Measurements from ENCODE around the gene NXPH4.

NXPH4 gene

DNA sequence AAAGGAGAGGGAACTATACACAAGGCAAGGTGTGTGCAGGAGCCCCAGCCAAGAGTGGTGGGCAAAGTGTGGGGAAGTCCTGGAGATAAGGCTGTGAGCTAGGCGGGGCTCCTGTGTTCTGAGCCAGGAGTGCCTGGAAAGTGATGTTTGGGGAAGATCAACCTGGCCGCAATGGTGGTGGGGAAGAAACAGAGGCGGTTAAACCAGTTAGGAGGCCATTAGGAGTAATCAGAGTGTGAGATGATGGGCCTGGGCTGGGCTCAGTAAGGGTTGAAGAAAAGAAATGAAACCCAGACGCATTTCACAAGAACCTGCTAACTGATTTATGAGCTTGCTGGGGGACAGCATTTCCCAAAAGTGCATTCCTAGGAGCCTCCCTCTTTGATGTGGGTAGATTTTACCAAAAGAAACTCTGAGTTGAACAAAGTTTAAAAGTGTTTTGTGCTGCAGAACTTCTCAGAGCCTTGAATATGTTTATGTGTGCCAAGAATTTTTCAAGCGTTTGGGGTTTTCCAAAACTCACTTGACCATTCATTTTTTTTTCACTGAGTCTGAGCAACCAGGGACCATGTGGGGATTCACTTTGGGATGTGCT, 34.9 kb upstream of the NXPH4 start:
- Histone ChIP-seq H3K36me3 (ENCODE audit: control insufficient read depth in 5 of 5, insufficient read depth in 5 of 5, low read length in 5 of 5) (peaks cover 0 to 95% (median 87%) of the 10 kb centered on the region in 5 donors), H3K4me1 (ENCODE audit: control insufficient read depth in 5 of 5, insufficient read depth in 5 of 5, low read length in 5 of 5) (peaks cover 0 to 27% (median 12%) of the 10 kb centered on the region in 5 donors), H3K27ac (ENCODE audit: low read depth, low read length) (no peak overlapping the region)

DNA sequence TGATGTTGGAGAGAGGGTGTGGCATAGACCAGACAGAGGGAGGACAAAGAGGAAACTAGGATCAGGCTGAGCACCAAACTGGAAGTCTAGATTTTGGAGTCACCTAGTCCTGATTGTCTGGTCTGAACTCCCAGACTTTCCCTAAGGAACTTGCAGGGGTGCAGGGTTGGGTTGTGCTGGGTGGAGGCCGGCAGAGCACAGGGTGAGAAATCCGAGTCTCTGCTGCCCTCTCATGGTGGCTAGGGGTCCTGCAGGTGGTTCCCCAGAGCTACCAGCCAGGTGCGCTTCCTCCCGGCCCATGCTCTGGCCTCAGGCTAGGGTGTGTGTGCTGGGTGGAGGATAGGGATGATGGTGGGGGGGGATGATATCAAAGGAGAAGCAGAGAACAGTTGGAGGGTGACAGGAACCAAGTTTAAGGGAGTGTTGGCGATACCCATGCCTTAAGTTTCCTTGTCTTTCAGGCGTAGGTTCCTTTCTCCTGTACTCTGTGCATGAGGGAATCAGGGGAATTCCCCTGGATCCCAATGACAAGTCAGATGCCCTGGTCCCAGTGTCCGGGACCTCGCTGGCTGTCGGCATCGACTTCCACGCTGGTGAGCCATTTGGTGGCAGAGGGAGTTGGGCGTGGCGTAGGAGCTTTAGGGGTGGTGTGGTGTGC, 33.5 kb upstream of the NXPH4 start:
- Histone ChIP-seq H3K9ac (ENCODE audit: low read length in 5 of 5) (no peak overlapping the region), H3K9me3 (ENCODE audit: control insufficient read depth in 5 of 5, low read length in 5 of 5) (no peaks in the 10 kb centered on the region), H3K27ac (ENCODE audit: low read depth, low read length) (no peak overlapping the region), H3K4me3 (ENCODE audit: low read depth in 1 of 5, low read length in 5 of 5) (no peak overlapping the region), H3K4me1 (ENCODE audit: control insufficient read depth in 5 of 5, insufficient read depth in 5 of 5, low read length in 5 of 5) (peaks cover 0 to 27% (median 12%) of the 10 kb centered on the region in 5 donors), H3K36me3 (ENCODE audit: control insufficient read depth in 5 of 5, insufficient read depth in 5 of 5, low read length in 5 of 5) (peaks cover 0 to 95% (median 86%) of the 10 kb centered on the region in 5 donors), H3K27me3 (ENCODE audit: control insufficient read depth in 5 of 5, insufficient read depth in 4 of 5, low read length in 5 of 5) (no peaks in the 10 kb centered on the region)

More for the DNA sequence above, 34.9 kb upstream of the NXPH4 start:
- H3K9ac ChIP-seq (ENCODE audit: low read length in 5 of 5) = no peak overlapping the region
- H3K27me3 ChIP-seq (ENCODE audit: control insufficient read depth in 5 of 5, insufficient read depth in 4 of 5, low read length in 5 of 5) = no peaks in the 10 kb centered on the region
- H3K9me3 ChIP-seq (ENCODE audit: control insufficient read depth in 5 of 5, low read length in 5 of 5) = no peaks in the 10 kb centered on the region
- H3K4me3 ChIP-seq (ENCODE audit: low read depth in 1 of 5, low read length in 5 of 5) = no peak overlapping the region

DNA sequence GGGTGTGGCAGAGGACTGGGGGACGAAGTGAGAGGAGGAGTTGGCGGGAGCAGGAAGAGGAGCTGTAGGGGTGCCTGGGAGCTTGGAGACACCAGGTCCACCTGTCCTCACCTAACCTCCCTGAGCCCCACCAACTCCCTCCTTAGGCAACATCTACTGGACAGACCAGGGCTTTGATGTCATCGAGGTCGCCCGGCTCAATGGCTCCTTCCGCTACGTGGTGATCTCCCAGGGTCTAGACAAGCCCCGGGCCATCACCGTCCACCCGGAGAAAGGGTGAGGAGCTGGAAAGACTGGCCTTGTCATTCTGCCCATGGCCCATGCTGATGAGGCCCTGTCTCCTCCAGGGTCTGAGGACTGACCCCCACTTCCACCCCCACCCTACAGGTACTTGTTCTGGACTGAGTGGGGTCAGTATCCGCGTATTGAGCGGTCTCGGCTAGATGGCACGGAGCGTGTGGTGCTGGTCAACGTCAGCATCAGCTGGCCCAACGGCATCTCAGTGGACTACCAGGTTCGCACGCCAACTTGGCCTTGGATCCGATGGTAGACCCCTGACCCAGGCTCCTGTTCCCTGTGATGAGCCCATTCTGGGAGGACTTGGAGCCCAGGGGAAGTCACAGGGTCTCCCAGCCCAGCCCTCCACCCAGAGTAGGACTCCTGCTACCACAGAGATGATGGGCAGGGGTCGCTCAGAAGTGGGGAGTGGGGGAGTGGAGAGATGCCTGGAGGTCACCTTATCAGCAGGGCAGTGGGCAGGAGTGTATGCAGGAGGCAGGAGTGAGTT, 32.5 kb upstream of the NXPH4 start:
- no peaks in the 10 kb centered on the region for H3K9me3 ChIP-seq (ENCODE audit: control insufficient read depth in 5 of 5, low read length in 5 of 5)
- peaks cover 0 to 27% (median 12%) of the 10 kb centered on the region in 5 donors for H3K4me1 ChIP-seq (ENCODE audit: control insufficient read depth in 5 of 5, insufficient read depth in 5 of 5, low read length in 5 of 5)
- no peak overlapping the region for H3K4me3 ChIP-seq (ENCODE audit: low read depth in 1 of 5, low read length in 5 of 5)
- peaks cover 0 to 95% (median 86%) of the 10 kb centered on the region in 5 donors for H3K36me3 ChIP-seq (ENCODE audit: control insufficient read depth in 5 of 5, insufficient read depth in 5 of 5, low read length in 5 of 5)
- no peaks in the 10 kb centered on the region for H3K27me3 ChIP-seq (ENCODE audit: control insufficient read depth in 5 of 5, insufficient read depth in 4 of 5, low read length in 5 of 5)
- no peak overlapping the region for H3K27ac ChIP-seq (ENCODE audit: low read depth, low read length)
- no peak overlapping the region for H3K9ac ChIP-seq (ENCODE audit: low read length in 5 of 5)

DNA sequence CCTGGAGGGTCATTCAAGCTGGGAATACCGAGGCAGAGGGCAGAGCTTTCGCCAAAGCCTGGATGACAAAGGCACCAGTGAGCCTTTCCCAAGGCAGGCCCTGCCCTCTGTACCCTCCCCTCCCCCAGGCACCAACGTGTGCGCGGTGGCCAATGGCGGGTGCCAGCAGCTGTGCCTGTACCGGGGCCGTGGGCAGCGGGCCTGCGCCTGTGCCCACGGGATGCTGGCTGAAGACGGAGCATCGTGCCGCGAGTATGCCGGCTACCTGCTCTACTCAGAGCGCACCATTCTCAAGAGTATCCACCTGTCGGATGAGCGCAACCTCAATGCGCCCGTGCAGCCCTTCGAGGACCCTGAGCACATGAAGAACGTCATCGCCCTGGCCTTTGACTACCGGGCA, 31.2 kb upstream of the NXPH4 start:
- Histone ChIP-seq H3K4me1 (ENCODE audit: control insufficient read depth in 5 of 5, insufficient read depth in 5 of 5, low read length in 5 of 5) (peaks cover 0 to 27% (median 12%) of the 10 kb centered on the region in 5 donors), H3K9me3 (ENCODE audit: control insufficient read depth in 5 of 5, low read length in 5 of 5) (no peaks in the 10 kb centered on the region), H3K9ac (ENCODE audit: low read length in 5 of 5) (no peak overlapping the region), H3K27ac (ENCODE audit: low read depth, low read length) (no peak overlapping the region), H3K36me3 (ENCODE audit: control insufficient read depth in 5 of 5, insufficient read depth in 5 of 5, low read length in 5 of 5) (peaks cover 0 to 95% (median 86%) of the 10 kb centered on the region in 5 donors), H3K27me3 (ENCODE audit: control insufficient read depth in 5 of 5, insufficient read depth in 4 of 5, low read length in 5 of 5) (no peaks in the 10 kb centered on the region), H3K4me3 (ENCODE audit: low read depth in 1 of 5, low read length in 5 of 5) (no peak overlapping the region)

DNA sequence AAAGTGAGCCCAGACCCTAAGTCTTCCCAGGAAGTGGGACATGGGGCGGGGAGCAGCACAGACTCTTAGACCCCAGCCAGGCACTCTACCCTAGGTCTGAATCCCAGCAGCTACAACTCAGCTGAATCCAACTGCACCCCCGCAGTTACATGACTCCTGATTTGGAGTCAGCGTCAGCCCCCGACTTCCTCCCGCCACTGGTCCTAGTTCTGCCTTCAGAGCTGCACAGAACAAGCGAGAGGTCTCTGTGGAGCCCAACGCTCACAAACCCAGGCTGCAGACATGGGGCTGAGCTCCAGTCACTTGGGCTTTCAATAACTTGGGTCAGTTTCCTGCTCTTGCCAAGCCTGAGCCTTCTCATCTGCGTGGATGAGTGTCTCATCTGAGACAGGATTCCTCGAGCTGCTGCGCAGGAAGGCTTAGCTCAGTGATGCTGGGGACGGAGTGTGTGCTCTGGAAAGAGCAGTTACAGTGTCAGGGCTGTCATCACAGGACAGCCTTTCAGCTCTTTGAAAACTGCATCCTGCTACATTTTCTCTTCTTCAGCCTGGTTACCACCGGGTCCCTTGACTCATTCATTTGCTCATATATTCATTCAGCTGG, 30.6 kb upstream of the NXPH4 start:
- Histone ChIP-seq H3K27me3 (ENCODE audit: control insufficient read depth in 5 of 5, insufficient read depth in 4 of 5, low read length in 5 of 5) (no peaks in the 10 kb centered on the region), H3K9ac (ENCODE audit: low read length in 5 of 5) (no peak overlapping the region), H3K27ac (ENCODE audit: low read depth, low read length) (no peak overlapping the region), H3K9me3 (ENCODE audit: control insufficient read depth in 5 of 5, low read length in 5 of 5) (no peaks in the 10 kb centered on the region), H3K4me3 (ENCODE audit: low read depth in 1 of 5, low read length in 5 of 5) (no peak overlapping the region), H3K4me1 (ENCODE audit: control insufficient read depth in 5 of 5, insufficient read depth in 5 of 5, low read length in 5 of 5) (peaks cover 0 to 21% (median 5%) of the 10 kb centered on the region in 5 donors), H3K36me3 (ENCODE audit: control insufficient read depth in 5 of 5, insufficient read depth in 5 of 5, low read length in 5 of 5) (peaks cover 0 to 95% (median 86%) of the 10 kb centered on the region in 5 donors)

DNA sequence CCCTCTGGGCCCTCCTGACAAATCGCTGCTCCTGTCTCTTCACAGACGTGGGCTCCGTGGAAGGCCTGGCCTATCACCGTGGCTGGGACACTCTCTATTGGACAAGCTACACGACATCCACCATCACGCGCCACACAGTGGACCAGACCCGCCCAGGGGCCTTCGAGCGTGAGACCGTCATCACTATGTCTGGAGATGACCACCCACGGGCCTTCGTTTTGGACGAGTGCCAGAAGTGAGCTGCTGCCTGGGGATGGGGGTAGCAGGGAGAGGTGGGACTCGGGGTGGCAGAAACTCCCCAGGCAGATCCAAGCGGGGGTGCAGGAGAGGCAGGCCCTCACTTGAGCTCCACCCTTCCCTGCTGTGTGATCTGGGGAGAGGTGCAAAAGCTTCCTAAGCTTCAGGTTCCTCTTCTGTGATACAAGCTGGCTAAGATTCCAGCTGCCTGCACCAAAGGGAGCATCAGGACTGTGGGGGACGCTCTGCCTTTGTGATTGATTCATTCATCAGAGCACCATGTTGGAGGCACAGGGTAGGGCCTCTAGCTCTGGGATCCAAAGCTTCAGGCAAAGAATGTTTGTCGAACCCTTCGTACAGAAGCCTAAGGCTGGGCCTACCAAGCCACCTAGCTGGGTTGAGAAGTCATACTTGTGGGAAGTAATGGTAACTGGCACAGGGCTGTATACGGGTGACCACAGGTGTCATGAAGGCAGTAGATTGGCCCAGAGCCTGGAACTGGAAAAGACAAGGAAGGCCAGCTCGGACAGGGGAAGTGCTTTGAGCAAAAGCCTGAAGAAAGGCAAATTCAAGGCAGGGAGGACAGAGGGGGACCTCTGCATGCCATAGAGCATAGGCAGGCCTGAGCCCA, 29.1 kb upstream of the NXPH4 start:
- H3K27me3 ChIP-seq (ENCODE audit: control insufficient read depth in 5 of 5, insufficient read depth in 4 of 5, low read length in 5 of 5) = no peaks in the 10 kb centered on the region
- no peak overlapping the region for H3K9ac ChIP-seq (ENCODE audit: low read length in 5 of 5)
- no peak overlapping the region for H3K4me3 ChIP-seq (ENCODE audit: low read depth in 1 of 5, low read length in 5 of 5)
- peaks cover 0 to 100% (median 95%) of the 10 kb centered on the region in 5 donors for H3K36me3 ChIP-seq (ENCODE audit: control insufficient read depth in 5 of 5, insufficient read depth in 5 of 5, low read length in 5 of 5)
- H3K9me3 ChIP-seq (ENCODE audit: control insufficient read depth in 5 of 5, low read length in 5 of 5) = no peaks in the 10 kb centered on the region
- H3K27ac ChIP-seq (ENCODE audit: low read depth, low read length) = no peak overlapping the region
- peaks cover 0 to 8% (median 0%) of the 10 kb centered on the region in 5 donors for H3K4me1 ChIP-seq (ENCODE audit: control insufficient read depth in 5 of 5, insufficient read depth in 5 of 5, low read length in 5 of 5)

DNA sequence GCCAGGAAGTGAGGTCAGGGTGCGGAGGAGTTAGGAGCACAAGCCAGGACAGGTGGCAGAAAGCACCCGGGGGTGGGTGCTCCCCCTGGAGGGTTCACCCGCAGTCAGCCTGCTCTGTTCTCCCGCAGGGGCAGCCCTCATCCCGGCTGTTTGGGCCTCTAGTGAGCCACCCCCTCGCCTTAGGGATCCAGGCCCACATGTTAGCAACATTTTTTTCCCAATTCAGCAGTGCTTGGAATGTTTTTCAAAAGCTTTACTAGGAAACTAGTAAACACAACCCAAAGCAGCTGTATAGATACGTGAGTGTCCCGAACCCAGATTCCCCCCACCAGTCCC, 28.5 kb upstream of the NXPH4 start:
- no peak overlapping the region for H3K4me3 ChIP-seq (ENCODE audit: low read depth in 1 of 5, low read length in 5 of 5)
- H3K4me1 ChIP-seq (ENCODE audit: control insufficient read depth in 5 of 5, insufficient read depth in 5 of 5, low read length in 5 of 5) = peaks cover 0 to 14% (median 3%) of the 10 kb centered on the region in 5 donors
- peaks cover 0 to 100% (median 100%) of the 10 kb centered on the region in 5 donors for H3K36me3 ChIP-seq (ENCODE audit: control insufficient read depth in 5 of 5, insufficient read depth in 5 of 5, low read length in 5 of 5)
- H3K9ac ChIP-seq (ENCODE audit: low read length in 5 of 5) = no peak overlapping the region
- no peak overlapping the region for H3K27ac ChIP-seq (ENCODE audit: low read depth, low read length)
- H3K27me3 ChIP-seq (ENCODE audit: control insufficient read depth in 5 of 5, insufficient read depth in 4 of 5, low read length in 5 of 5) = no peaks in the 10 kb centered on the region
- H3K9me3 ChIP-seq (ENCODE audit: control insufficient read depth in 5 of 5, low read length in 5 of 5) = no peaks in the 10 kb centered on the region

DNA sequence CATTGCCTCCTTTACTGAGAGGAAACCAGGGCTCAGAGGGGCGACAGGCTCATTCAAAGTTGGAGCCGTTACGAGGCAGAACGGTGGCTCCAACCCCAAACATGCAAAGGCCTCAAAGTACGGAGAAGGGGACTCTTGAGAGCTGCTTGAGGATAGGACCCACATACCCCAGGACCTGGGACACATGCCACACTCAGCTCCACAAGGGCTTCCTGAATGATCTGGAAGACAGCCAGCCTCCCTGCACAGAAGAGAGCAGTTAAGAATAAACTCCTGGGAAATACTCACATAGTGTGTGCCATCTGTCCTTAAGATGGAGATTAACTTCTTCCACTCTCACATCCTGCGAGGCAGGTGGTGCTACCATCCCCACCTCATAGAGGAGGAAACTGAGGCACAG, 26.6 kb upstream of the NXPH4 start:
- no peaks in the 10 kb centered on the region for H3K9me3 ChIP-seq (ENCODE audit: control insufficient read depth in 5 of 5, low read length in 5 of 5)
- H3K27ac ChIP-seq (ENCODE audit: low read depth, low read length) = no peak overlapping the region
- H3K36me3 ChIP-seq (ENCODE audit: control insufficient read depth in 5 of 5, insufficient read depth in 5 of 5, low read length in 5 of 5) = peaks cover 0 to 100% (median 100%) of the 10 kb centered on the region in 5 donors

DNA sequence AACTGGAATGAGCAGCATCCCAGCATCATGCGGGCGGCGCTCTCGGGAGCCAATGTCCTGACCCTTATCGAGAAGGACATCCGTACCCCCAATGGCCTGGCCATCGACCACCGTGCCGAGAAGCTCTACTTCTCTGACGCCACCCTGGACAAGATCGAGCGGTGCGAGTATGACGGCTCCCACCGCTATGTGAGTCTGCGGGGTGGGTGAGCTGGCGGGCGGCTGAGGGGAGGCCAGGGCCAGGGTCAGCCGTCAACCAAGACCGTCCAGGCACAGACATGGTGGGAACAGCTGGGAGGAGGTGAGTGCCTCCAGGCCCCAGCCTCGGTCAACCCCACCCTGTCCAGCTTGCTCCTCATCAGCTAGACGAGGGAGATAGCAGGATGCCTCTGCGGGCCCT, 25.8 kb upstream of the NXPH4 start:
- Histone ChIP-seq H3K27me3 (ENCODE audit: control insufficient read depth in 5 of 5, insufficient read depth in 4 of 5, low read length in 5 of 5) (no peaks in the 10 kb centered on the region), H3K4me3 (ENCODE audit: low read depth in 1 of 5, low read length in 5 of 5) (no peak overlapping the region), H3K36me3 (ENCODE audit: control insufficient read depth in 5 of 5, insufficient read depth in 5 of 5, low read length in 5 of 5) (peaks cover 0 to 100% (median 100%) of the 10 kb centered on the region in 5 donors), H3K27ac (ENCODE audit: low read depth, low read length) (no peak overlapping the region), H3K4me1 (ENCODE audit: control insufficient read depth in 5 of 5, insufficient read depth in 5 of 5, low read length in 5 of 5) (peaks cover 0 to 15% (median 5%) of the 10 kb centered on the region in 5 donors), H3K9ac (ENCODE audit: low read length in 5 of 5) (no peak overlapping the region), H3K9me3 (ENCODE audit: control insufficient read depth in 5 of 5, low read length in 5 of 5) (no peaks in the 10 kb centered on the region)

More for the DNA sequence above, 26.6 kb upstream of the NXPH4 start:
- H3K27me3 ChIP-seq (ENCODE audit: control insufficient read depth in 5 of 5, insufficient read depth in 4 of 5, low read length in 5 of 5) = no peaks in the 10 kb centered on the region
- no peak overlapping the region for H3K4me3 ChIP-seq (ENCODE audit: low read depth in 1 of 5, low read length in 5 of 5)
- H3K4me1 ChIP-seq (ENCODE audit: control insufficient read depth in 5 of 5, insufficient read depth in 5 of 5, low read length in 5 of 5) = peaks cover 0 to 15% (median 5%) of the 10 kb centered on the region in 5 donors
- no peak overlapping the region for H3K9ac ChIP-seq (ENCODE audit: low read length in 5 of 5)
